Mucosa of descending colon (tissue), 3 donors: ENCODE results near the gene MAL. TPM values are rescaled to one million over a fixed set of nuclear protein-coding genes. Genes with fewer than 3 reads are reported as not detected.

ENCODE experiments used
- ATAC-seq: fragments of 200-7000 bp; cut with Tn5 transposase; one replicate; pipeline ENCODE4 v1.9.1; 2020; ENCODE audit warnings: mild to moderate bottlenecking, moderate library complexity
- DNase-seq, 3 donors: peaks; one replicate each; pipeline ENCODE4 v3.0.0-alpha.2; 2020
- H3K36me3 ChIP-seq: fragments of 200-600 bp; one replicate; pipeline ENCODE4 v1.8.0; 2021; ENCODE audit warnings: low read depth, mild to moderate bottlenecking
- H3K4me1 ChIP-seq: fragments of 200-600 bp; one replicate; pipeline ENCODE4 v1.8.0; 2021; ENCODE audit warnings: low read depth, mild to moderate bottlenecking
- H3K4me3 ChIP-seq: fragments of 200-600 bp; one replicate; pipeline ENCODE4 v1.8.0; 2021; ENCODE audit warnings: mild to moderate bottlenecking
- H3K9me3 ChIP-seq: fragments of 200-600 bp; one replicate; pipeline ENCODE4 v1.8.0; 2021; ENCODE audit warnings: mild to moderate bottlenecking
- CTCF ChIP-seq: fragments of 200-600 bp; IDR thresholded peaks from one replicate; pipeline ENCODE4 v1.8.0; 2022; ENCODE audit warnings: antibody characterized with exemption, mild to moderate bottlenecking
- intact Hi-C, 2 donors: fragments of 100-400 bp; cut with DNase I in 1 of 2; cut with micrococcal nuclease in 1 of 2; formaldehyde crosslinking; loops; one replicate each; pipeline versions ENCODE4 v1.11.0 to v1.11.1; 2022; cut with DNase I, micrococcal nuclease
- total RNA-seq, 3 donors: library from RNA; stranded (reverse); fragmentation: NEBNext Ultra II Directional in 2 of 3; extraction: Animal tissue kit (Norgen Biotek cat#: 25700) in 2 of 3; gene quantifications; one replicate each; pipeline versions ENCODE4 v1.2.1 to v1.2.4, GENCODE V29; 2021 to 2023
- donor health status: DM: no; HTN: no; CAD: no; lungs with moderate emphysema.
- donor health status: DM: no; HTN: no; CAD: no.
- donor health status: DM: no; HTN: yes; CAD: no.

The MAL gene
- total RNA-seq, 3 donors from 2014 or later, result 1.4 to 28.8 (median 2.8) TPM

GRCh38 chr2:95077861-95078603, 52.5 kb downstream of the MAL start:
- TF ChIP-seq CTCF, result no peak
- Histone ChIP-seq H3K4me3 (no peak overlapping the region), H3K9me3 (no peaks in the 10 kb centered on the region), H3K4me1 (peaks cover 3% of the 10 kb centered on the region), H3K36me3 (no peaks in the 10 kb centered on the region)
- intact Hi-C loops, result no loop called here
- ATAC-seq (no peak), DNase-seq (no peak)

GRCh38 chr2:95079199-95079683, 53.7 kb downstream of the MAL start:
- Histone ChIP-seq H3K36me3 (no peaks in the 10 kb centered on the region), H3K4me1 (peaks cover 3% of the 10 kb centered on the region), H3K4me3 (no peak overlapping the region), H3K9me3 (no peaks in the 10 kb centered on the region)
- no peak for ATAC-seq
- DNase-seq, result no peak
- intact Hi-C loops, result no loop called here
- TF ChIP-seq CTCF, result no peak

DNA sequence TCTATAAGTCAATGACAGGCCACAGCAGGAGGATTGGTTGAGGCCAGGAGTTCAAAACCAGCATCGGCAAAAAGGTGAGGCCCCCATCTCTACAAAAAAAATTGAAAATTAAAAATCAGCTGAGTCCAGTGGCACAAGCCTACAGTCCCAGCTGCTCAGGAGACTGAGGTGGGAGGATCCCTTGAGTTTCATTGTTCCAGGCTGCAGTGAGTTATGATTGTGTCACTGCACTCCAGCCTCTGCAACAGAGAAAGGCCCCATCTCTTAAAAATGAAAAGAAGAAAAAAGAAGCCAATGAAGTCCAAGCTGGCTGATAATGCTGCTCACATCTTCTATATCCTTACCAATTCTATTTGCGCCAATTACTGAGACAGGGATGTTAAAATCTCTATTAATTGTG, 57.0 kb downstream of the MAL start:
- ATAC-seq, result no peak
- Histone ChIP-seq H3K36me3 (no peaks in the 10 kb centered on the region), H3K4me1 (no peaks in the 10 kb centered on the region), H3K9me3 (no peaks in the 10 kb centered on the region), H3K4me3 (no peak overlapping the region)
- TF ChIP-seq CTCF, result no peak
- intact Hi-C loops, result no loop called here
- no peak for DNase-seq

DNA sequence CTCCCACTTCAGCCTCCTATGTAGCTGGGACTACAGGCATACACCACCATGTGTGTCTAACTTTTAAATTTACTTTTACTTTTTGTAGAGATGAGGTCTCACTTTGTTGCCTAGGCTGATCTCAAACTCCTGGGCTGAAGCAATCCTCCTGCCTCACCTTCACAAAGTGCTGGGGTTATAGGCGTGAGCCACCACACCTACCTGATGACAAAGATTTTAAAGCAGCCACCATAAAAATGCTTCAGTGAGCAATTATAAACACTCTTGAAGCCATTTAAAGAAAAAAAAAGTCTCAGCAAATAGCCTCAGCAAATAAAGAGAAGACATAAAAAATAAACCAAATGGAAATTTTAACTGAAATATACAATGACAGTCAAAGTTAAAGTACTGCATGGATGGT, 60.5 kb downstream of the MAL start:
- Histone ChIP-seq H3K9me3 (no peaks in the 10 kb centered on the region), H3K4me1 (no peaks in the 10 kb centered on the region), H3K4me3 (no peak overlapping the region), H3K36me3 (no peaks in the 10 kb centered on the region)
- intact Hi-C loops, result no loop called here
- ATAC-seq (peak; percentile 57), DNase-seq (no peak)
- no peak for TF ChIP-seq CTCF

DNA sequence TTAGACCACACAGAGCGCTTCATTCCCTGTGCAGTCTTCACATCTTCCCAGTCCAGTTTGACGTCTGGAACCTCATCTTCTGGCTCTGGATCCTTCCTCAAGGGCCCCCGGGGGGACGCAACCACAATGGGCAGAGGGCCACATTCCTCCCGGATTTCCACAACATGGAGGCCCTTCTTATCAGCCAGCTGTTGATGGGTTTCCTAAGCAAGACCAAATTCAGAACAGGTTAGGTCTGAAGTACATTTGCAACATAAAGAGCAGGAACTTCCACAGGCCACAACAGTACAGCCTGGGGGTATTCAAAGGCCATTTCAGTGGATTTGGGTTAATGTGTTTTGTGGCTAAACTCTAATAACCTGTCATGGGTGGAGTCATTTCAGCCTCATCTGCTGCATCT, 61.9 kb downstream of the MAL start:
- intact Hi-C loops, result no loop called here
- no peak for ATAC-seq
- no peaks in the 10 kb centered on the region for H3K9me3 ChIP-seq
- no peaks in the 10 kb centered on the region for H3K36me3 ChIP-seq
- no peak overlapping the region for H3K4me3 ChIP-seq
- no peak for DNase-seq
- no peaks in the 10 kb centered on the region for H3K4me1 ChIP-seq
- no peak for TF ChIP-seq CTCF
